GM10847 (cell line): ENCODE results near the gene FARS2.

Experiments
- POLR2A ChIP-seq: IDR thresholded peaks from 2 replicates; pipeline ENCODE4 v1.6.1; 2011; ENCODE audit not compliant: insufficient read length; ENCODE audit errors: extremely low read depth

FARS2 gene

DNA sequence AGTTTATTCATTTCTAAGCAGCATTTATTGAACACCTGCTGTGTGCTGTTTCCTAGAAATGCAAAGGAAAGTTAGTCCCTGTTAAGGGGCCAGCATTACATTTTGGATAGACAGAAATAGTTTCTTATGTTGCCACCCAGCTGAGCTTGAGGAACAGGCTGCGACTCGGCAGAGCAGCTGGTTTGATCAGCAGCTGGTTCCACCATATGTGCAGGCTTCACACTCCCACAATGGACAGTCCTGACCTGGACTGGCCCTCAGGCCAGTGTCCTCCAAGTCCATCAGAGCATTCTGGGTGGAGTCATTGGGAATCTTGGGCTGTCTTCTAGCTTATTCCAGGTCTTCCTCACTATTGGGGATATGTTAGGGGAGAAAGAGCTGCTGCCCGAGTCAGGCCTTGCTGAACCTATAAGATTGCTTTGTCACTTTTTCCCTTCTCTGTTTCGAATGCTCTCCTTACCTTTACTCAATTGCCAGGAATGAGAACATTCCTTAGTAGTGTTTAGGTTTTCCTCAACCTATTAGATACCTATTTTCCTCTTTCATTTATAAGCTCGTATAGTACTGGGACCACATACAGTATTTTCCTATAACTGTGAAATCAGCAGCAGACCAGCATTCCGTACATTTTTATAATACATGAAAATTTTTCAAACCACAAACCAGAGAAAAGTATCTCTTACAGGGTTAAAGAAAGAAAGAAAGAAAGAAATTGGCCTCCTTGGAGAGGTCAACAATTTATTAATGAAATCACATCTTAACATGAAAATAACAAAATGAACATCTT lies 203.0 kb downstream of the FARS2 start:
- no peak for TF ChIP-seq POLR2A

DNA sequence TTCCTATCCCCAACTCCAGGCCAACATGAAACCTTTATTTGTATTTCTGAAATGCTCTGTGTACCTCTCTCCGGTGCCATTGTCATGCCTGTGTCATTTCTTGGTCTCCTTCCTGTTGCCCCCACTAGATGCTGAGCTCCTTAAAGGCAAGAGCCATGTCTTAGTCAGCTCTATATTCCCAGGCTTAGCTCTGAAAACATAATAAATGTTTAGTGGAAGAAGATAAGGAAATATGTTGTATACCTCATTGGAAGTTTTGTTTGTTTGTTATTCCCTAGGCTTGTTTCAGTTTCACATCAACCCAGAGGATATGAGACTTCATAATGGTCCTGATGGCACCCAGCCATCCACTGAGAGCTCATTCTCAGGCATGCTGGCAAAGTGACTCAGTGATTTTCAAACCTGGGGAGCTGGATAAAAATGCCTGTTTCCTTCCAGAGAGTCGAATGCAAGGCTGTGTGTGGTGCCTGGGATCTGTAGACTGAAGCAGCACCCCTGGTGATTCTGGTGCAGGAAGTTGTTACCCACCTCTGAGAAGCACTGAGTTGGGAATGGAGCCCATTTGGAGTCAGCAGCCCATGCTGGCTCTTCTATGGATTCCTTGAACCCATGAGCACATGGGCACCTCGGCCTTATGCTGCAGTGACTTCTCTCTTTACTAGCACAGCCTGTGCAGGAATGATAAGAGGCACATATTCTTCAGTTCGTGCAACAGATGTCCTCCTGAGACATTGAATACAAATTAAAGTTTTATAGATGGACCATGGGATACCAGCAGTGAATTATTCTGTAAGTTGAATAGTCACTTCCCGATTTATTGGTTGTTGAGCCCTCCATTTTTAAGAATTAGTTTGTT lies 205.2 kb downstream of the FARS2 start:
- TF ChIP-seq POLR2A: no peak

DNA sequence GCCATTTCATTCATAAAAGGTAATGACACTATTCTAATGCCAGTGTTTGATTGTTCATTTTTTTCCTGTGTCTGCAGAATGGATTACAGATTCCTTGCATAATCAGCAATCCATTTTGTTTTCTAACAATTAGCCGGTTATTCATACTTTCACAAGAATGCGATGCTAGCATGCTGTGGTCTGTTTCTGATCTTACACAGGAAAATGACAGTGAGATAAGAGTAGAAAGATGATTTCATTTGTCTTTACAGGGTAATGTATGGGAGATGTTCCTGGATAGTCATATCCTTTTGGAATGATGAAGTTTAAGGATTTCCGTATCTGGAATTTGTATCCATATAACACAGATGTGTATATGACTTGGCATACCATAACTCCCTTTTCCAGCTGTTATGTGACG lies 207.3 kb downstream of the FARS2 start:
- no peak for TF ChIP-seq POLR2A

DNA sequence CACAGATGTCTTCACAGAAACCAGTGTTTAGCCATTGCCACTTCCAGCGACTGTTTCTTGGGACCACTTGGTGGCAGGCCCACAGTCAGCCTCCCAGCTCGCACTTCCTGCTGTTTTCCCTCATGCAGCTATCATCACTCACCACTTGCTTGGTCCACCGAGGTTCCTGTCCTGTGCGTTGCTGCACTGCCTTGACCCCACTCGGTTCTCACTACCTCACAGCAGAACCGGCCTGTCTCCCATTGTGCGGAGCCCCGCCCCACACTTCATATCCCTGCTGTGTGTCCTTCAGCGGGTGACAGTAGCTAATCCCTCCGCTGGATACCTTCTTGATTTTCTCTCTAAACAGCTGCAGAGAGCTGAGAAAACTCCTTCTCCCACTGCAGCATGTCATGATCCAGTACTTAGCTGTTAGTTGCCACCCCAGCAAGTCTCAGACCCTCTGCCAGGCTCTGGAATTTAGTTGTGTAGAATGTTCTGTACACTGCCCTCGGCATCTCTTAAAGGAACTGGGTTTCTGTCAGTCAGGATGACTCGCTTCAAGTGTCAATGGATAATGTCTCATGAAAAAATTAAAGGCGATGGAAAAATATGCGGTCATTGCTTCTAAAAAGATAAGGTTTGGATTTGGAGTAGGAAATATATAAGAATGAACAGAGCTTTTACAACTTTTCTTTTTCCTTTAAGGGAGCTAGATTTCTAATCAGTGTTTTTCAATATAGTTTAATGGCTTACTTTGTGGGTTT lies 208.0 kb downstream of the FARS2 start:
- no peak for TF ChIP-seq POLR2A

DNA sequence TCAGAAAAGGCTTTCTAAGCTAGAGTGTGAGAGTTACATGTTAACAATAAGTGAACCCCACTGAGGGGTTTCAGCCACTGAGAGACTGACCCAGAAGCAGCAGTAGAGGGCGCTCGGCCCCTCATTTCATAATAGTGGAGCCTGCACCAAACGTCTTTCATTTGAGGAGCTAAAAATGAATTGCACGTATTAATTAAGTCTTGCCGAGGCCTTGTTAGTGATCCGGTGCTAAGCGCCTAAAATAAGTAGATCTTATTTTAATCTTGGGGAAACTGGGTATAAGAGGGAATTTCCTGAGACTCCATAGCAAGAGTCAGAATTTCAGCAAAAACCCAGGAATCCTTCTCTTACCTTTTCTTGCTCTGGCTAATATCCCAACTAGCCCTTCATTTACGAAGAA lies 209.7 kb downstream of the FARS2 start:
- TF ChIP-seq POLR2A: no peak

DNA sequence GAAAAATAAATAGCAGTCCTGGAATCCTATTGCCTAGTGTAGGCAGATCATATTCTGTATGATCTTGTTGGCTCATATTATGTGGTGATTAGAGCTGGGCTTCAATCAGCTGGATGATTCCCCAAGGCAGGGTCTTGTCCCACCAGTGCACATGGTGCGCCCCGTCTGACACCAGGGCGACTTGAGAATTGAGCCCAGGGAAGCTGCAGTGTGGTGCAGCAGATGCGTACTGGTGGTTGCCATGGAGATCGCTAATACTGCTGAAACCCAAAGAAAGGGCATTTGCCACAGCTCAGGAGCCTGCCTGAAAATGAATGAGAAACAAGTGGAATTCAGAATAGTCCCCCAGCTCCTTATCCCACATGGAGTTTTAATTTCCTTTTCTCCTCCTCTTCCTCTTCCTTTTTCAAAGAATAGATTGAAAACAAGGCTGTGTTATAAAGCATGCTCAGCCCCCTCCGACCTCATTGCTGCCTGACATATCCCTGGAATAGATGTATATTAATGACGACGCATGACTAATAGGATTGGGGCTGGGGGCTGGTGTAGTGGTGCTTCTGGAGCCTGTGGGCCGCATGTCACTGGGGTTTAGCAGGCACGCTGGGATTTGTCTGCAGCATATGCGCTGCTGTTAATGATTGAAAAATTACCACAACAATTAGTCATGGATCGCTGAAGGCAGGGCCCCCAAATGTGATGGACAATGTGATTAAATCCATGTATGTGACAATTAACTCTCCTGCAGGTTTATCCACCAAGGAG lies 210.5 kb downstream of the FARS2 start:
- TF ChIP-seq POLR2A: no peak

DNA sequence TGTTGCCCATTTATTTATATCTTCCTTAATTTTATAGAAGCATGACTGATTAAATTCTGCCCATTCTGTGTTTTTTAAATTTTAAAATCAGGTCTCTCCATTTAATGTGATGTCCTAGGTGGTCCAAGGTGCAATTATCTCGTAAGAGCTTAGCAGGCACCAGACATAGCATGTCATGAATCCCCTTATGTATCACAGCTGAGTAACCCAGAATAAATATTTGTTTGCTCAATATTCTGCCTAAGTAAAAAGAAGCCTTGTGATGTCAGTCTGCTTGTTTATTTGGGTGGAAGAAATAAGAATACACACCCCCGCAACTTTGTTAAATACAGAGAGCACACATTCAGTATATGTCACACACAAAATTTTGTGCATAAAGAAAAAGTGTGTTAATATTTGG lies 211.3 kb downstream of the FARS2 start:
- TF ChIP-seq POLR2A: no peak

DNA sequence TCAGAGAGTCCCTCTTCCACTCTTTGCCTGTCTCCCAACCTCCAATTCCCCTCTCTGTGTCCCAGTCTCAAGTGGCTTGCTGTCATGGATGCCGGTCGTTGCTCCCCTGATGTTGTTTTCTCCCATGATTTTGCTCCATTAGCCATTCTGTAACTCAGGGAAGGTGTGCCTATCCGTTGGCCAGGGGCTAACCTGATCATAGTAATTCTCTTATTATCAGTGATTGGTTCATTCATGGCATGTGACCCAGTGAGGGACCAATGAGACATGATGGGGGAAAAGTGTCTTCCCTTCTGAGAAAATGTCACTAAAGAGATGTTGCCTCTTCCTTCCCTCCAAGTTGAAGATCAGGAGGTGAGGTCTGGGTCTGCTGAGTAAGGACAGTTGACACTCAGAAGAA lies 214.5 kb downstream of the FARS2 start:
- no peak for TF ChIP-seq POLR2A

DNA sequence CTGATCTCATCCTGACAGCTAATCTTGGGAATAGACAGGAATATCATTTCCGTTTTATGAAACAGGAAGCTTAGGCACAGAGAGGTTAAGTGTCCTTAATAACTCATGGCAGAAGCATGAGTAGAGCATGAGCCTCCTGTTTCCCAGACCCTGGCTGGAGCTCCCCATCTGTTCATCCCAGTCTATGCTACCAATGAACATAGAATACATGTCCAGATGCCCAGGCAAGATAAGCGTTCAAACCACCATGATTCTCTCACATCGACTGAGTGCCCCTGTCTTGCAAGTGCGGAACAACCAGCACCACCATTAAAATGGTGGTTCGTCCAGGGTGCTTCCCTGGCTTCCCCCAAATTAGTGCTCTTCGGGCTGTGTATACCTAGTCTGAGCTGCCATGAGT lies 217.1 kb downstream of the FARS2 start:
- no peak for TF ChIP-seq POLR2A

DNA sequence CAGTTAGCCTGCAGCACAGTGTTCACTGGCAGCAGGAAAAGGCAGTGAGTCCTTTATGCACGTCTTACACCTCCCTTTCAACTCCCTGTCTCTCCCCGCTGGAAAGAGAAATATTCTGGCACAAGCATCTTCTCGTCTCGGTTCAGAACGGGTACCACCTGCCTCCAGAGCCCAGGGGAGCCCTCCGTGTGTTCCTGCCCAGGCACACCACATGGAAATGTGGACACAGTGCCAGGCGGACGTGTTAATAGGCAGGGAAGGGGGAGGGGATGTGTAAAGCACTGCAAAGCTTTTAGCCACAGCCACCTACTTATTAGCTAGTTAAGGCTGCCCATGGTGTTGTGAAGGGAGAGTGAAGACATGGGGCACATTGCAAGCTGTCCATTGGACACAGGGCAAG lies 219.7 kb downstream of the FARS2 start:
- no peak for TF ChIP-seq POLR2A

DNA sequence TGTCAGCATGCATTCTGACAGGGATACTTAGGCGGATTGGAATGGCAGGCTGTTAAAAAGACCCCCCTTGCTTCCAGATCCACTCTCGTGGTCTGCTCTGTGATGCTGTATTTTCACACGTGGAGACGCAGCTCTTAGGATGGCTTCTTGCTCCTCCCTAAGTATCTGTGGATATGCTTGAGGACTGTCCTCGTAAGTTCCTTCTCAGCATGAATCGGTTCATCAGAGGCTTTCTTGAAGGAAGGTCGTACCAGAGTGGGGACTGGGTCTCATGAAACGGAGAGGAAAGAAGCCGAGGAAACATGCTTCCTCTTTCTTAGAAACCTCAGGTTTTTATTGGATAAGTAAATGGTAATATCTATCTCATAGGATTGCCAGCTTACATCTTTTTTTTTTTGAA lies 220.4 kb downstream of the FARS2 start:
- TF ChIP-seq POLR2A: no peak

DNA sequence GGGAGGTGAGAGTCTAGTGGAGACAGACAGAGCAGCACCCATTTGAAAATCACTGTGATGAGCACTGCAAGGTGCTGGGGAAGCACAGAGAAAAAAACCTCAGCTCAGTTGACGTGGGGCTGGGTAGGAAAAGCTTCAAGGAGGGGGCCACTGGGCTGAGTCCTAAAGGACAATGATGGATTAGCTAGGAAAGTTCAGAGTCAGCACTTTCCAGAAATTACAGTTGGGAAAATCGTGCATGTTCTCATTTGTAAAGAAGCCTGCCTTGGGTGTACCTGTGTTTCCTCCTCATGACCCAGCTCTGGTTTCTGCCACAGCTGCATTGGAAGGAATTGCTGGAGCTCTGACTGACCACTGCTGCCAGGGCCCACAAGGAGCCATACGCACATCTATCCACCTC lies 221.3 kb downstream of the FARS2 start:
- TF ChIP-seq POLR2A: no peak

DNA sequence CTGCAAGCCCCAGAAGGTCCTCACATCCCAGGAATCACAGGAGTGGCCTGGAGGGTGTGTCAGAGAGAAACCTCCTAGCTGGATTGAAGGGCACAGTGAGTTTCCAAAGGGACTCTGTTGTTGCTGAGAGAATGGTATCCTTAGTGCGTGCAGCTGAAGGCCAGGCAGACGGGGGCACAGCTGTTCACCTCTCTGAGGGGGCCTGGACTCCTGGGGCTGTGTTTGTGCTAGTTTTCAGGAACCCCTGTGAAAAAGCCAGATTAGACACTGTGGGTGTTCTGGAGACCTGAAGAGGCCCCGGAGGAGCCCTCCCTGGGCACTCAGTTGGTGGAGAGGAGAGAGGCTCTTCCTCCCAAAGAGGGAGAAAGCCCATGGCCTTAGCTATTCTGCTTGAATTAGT lies 223.4 kb downstream of the FARS2 start:
- no peak for TF ChIP-seq POLR2A

DNA sequence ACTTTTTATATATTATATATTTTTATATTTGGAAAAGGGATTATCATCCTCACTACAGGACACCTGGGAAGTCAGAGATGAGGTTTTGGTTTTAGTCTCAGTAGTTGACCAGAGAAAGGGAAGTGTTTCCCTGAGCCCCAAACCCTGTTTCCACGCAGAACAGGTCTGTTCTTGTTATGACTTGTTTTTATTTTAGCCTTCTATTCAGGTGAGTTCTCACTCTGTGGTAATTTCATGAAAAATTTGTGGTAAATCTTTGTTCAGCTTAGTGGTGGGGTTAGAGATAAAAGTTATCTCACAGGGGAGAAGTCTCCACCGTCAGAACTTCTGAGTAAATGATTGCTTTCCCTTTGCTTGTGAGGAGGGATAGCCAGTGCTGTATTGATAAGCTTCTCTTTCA lies 224.9 kb downstream of the FARS2 start:
- no peak for TF ChIP-seq POLR2A

DNA sequence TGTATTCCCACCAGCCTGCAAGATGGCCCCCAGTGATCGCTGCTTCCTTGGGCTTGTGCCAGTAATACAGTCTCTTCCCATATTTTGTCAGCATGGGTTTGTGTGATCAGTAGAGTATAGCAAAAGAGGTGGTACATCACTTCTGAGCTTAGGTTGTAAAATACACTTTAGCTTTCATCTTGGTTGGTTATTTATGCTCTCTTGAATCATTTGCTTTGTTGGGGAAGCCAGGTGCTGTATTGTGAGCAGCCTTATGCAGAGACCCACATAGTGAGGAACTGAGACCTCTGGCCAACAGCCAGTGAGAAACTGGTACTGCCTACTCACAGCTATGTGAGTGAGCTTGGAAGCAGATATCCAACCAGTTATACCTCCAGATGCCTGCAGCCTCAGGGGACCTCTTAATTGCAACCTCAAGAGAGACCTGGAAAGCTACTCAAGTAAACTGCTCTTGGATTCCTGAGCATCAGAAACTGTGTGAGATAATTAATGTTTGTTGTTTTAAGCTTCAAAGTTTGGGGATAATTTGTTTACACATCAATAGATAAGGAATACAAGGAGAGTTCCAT lies 229.3 kb downstream of the FARS2 start:
- no peak for TF ChIP-seq POLR2A
